HG03159 (cell line): Measurements from ENCODE around the gene ANKS4B.
"Not testable (repeated sequence)": the region's sequence is repeated elsewhere in the genome, so short reads cannot be mapped to it uniquely, and the experiment has no call there.

Experiments used
- ATAC-seq: cut with Tn5 transposase; IDR thresholded peaks from one replicate; pipeline ENCODE4 v1.9.1; 2021; ENCODE audit warnings: mild to moderate bottlenecking, moderate library complexity; ENCODE audit not compliant: unreplicated experiment

The ANKS4B gene

DNA sequence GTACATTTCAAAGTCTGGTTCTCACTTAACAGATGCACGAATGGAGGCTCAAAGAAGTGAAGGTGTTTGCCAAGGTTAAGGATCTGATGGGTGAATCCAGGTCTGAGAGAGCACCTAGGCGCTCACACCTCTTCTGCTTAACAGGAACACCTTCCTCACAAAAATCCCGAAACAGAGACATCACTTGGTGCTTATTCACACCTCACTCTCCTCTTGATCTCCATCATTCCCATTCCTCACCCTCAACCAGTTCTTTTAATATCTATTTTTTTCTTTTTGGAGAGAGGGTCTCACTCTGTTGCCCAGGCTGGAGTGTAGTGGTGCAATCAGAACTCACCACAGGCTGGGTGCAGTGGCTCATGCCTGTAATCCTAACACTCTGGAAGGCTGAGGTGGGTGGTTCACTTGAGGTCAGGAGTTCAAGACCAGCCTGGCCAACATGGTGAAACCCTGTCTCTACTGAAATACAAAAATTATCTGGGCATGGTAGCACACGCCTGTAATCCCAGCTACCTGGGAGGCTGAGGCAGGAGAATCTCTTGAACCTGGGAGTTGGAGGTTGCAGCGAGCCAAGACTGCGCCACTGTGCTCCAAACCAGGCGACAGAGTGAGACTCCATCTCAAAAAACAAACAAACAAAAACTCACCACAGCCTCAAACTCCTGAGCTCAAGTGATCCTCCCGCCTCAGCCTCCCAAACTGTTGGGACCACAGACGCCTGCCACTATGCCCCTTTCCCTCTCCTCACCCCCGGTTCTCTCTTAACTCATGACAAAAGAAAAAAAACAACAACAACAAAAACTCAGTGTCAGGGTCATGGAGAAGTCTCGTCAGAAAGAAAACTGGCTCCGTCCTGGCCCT is 29.5 kb downstream of the ANKS4B start:
- ATAC-seq: no peak

DNA sequence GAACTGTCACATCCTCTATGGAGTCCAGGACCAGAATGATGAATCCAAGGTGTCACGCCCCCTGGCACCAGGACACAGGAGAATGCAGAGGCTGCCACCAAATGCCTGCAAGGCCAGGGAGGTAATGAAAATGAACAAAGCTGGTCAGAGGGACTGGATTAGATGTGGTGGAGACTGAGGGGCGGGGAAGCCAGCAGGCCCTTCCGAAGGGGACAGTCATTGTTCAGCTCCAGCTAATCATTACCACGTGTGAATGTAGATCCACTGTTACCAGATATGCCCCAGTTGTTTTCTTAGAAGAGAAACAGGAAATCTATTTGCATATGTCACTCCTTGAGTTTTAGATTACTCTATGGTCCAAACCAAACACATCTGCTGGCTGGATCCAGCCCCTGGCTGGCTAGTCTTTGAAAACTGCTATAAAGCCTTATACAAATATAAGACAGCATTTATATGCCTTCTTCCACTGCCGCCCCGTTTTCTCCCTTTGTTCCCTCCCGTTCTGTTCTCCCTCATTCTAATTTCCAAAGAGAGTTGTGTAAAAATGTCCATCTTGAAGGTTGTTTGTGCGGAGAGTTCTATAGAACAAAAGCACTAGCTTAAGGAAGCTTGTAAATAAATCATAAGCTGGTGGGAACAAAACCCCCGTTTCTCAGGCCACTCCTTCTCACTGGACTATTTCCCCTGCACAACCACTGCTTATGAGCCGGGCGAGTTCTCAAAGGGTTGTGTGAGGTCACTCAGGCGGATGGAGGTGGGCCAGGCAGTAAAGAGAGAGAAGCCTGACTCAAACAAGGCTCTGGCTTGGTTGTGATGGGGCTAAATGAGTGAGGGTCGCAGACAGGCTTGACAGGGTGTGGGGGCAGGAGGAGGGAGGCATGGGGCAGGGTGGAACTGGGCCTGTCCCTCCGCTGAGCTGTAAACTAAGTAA is 30.4 kb downstream of the ANKS4B start:
- peak; percentile 85 for ATAC-seq

DNA sequence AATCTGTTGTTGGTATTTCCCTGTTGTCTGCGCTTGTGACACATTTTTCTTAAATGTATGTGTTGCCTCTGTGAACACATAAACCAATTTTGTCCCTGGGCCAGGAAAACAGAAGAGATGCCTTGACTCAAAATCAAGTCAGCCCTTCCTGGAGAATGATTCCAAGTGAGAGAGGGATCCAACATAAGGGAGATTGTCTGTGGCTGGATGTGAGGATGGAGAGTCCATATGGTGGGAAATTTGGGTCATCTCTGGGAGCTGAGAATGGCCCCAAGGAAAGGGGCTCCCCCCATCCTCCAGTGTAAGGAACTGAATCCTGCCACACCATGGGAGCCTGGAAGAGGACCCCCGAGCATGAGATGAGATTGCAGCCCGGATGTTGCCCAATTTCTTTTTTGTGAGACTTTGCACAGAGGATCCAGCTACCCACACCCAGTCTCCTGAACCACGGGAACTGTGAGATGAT is 31.1 kb downstream of the ANKS4B start:
- no peak for ATAC-seq

DNA sequence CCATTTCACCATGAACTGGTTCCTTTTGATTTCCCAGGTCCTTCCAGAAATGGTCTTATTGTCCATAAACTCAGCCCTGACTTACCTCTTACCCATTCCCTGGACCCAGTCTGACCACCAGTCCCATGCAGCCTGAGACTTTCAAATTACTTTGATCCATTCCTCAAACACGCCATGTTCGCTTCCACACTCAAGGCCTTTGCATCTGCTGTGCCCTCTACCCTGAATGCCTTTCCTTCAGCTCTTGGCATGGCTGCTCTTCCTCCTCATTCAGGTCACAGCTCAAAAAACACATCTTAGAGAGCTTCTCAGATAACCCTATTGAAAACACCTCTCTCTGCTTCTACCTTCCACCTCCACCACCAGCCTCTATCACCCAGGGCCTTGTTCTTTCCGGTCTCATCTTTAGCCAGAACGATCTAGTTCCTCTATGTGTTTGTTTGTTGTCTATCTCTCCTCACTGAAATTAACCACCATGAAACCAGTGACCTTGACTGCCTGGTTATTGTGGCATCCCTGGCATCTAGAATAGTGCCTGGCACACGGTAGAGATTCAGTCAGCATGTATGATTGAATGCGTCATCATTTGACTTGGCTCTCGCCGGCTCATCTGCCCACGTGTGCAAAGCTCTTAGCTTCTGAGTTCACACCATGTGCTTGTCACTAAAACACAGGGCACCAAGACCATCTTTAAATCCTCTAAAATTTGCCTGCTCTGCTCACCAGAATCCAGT is 31.8 kb downstream of the ANKS4B start:
- ATAC-seq: no peak

DNA sequence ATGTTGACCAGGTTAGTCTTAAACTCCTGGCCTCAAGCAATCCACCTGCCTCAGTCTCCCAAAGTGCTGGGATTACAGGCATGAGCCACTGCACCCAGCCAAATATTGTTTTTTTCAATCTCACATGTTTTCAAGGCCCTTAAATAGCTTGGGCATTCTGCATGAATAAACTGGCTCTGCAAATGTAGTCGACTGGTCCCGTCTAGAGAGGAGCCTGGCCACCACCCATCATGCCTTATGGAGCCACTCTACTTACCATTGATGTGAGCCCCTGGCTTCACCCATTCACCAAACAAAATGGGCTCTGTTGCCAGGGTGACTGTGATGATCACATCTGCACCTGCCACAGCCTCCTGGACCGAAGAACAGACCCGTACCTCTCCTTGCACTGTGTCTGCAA is 33.8 kb downstream of the ANKS4B start:
- ATAC-seq: no peak

DNA sequence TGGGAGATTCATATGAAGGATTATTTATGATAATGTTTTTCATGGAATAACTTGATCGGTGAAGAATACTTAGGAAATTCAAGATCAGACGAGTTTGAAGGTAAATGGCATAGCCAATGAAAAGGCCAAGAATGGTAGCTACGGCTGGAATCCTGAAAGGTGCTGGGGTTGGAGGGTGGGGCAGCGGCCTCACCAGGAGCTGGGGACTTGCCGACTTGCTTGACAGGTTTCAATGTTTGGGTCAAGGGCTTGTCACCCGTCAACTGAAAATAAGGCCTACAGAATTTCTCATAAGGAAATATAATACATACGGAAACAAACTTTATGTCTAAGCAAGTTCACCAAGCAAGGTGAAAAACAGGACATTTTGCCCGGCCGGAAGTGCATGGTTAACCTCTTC is 34.7 kb downstream of the ANKS4B start:
- ATAC-seq: no peak

DNA sequence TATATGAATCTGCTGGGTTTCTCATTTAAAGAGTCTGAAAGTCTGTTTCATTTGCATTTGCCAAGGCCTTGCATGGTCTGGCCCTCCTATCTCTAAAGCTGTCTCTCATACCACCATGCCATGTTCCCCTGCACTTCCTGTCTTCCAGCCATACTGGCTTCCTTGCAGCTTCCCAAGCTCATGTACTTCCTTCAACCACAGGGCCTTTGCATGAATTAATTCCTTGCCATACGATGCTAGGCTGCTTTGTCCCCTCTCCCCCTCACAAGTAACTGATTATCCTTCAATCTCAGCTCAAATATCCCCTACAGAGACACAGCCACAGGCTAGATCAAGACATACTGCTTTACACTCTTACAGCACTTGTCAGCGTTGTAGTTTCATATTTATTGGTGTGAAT is 38.8 kb downstream of the ANKS4B start:
- no peak for ATAC-seq

DNA sequence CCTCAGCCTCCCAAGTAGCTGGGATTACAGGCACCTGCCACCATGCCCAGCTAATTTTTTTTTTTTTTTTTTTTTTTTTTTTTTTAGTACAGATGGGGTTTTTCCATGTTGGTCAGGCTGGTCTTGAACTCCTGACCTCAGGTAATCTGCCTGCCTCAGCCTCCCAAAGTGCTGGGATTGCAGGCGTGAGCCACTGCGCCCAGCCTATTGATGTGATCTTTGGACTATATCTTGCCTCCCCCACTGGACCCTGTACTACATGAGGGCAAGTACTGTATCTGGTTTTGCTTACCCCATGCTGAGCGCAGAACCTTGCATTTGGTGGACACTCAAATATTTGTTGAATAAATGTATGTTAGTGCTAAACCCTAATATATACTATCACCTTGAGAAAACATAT is 39.3 kb downstream of the ANKS4B start:
- ATAC-seq: not testable (repeated sequence)

DNA sequence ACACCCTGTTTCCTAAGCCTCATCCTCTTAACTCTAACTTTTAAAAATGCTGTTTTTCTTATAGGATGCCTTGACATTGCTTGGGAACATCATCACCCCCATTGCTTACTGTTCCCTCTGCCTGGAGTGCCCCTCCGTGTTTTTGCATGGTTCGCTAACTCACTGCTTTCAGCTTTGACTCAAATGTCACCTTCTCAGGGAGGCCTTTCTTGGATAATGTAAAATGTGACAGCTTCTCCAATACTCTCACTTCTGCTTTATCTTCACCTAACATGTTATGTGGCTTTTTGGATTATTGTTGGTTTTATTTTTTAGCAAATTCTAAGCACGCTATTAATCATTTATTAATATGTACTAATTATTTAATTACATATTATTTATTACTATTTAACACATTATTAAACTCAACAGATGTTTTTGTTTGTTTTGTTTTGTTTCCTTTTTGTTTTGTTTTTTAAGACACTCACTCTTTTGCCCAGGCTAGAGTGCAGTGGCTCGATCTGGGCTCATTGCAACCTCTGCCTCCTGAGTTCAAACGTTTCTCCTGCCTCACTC is 40.8 kb downstream of the ANKS4B start:
- no peak for ATAC-seq

DNA sequence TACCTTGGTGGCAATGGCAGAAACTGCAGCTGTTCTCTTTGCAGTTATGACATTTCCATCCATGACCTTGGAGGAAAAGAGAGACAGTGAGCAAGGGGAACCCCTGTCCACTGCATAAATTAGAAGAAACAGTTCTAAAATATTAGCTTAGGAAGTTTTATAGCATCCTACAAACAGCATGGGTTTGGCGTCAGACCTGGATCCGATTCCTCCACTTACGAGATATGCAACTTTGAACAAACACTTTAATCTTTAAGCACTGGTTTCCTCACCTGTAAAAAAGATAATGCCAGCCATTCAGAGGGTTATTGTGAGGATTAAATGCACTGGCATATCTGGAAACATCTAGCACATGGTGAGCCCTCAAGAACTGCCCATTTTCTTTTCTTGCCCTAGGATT is 42.0 kb downstream of the ANKS4B start:
- ATAC-seq: no peak

DNA sequence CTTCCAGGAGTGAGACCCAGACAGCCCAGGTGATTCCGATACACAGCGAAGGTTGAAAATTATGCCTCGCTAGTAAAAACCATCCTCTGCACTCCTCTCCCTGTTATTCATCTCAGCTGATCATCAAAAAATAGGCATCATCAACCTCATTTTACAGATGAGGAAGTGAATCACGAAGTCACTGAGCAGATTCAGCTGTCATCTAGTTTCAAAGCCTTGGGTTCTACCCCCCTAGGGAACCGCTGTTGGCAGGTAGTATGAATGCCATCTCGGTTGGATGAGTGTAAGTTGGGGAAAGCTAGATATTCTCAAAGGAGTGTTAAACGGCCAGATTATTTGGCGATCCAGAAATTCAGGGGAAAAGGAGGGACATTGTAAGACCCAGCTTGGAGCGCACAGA is 42.6 kb downstream of the ANKS4B start:
- ATAC-seq: no peak

DNA sequence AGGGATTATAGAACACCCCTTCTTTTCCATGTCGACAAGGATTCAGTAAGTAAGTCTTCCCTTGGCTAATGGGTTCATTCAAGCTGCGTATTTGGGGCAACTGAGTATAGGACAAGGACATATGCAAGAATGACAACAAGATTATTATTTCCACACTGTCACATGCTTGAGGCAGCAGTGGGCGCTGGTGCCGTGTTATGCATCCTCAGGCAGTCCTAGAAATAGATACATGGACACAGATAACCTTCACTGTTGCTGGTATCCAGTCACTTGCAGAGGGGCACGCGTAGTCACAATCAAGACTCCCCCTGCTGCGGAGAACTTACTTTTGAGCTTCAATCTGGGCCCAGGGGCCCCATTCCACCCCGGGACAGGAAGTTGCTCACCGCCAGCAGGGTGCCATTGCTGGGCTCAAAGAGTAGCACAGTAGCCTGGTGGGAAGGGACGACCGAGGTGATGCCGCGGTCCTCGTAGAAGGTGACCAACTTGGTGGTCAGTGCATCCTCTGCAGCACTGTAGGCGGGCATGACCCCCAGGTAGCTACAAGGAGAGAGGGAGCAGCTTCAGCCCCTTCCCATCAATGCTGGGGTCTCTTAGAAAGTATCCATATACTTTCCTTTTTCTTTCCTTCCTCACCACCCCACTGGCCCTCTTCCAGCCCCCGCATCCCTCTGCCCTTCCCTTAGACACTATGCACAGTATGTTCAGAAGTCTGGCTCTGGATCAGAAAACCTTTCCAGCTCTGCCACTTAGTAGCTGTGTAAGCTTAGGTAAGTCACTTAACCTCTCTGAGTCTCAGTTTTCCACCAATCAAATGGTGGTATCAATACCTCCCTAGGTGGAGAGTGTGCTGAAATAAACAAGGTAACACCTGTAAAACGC is 43.8 kb downstream of the ANKS4B start:
- ATAC-seq: no peak

DNA sequence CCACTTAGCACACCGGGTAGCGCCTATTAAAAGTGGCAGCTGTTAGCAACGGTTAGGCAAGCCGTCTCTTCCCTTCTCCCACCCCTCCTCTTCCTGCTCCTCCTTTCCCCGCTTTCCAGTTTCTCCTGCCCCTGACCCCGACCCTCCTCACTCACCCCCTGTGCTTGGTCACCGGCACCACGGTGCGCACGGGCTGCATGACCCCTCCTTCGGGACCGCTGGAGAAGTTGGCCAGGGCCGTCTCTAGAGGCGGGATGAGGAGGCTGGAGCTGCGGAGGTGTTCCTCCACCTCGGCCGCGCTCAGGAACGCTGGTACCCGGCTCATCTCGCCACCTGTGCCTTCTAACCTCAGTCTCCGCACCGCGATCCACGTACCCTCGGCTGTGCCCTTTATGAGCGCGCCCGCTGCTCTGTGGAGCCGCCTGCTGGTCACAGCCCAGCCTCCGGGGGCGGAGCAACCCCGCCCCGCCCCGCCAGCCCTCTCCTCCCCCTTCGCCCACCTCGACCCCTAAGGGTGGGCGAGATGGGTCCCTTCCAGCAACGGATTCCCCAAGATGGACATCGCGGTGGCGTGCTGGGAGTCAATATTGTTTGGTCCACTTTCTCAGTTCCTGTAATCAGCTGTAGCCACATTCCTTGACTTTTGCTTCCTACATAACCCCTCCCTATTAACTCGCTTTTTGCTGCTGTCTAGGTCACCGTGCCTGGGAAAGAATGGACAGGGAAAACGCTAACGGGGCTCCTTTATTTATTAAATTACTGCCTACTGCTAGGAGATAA is 44.6 kb downstream of the ANKS4B start, which contains the start of gene CRYM:
Gene CRYM, minus strand, starts transcription at position 364 of the 780 bp plus-strand sequence. Its CDS starts 39 bp downstream, at position 325.
- ATAC-seq: no peak

DNA sequence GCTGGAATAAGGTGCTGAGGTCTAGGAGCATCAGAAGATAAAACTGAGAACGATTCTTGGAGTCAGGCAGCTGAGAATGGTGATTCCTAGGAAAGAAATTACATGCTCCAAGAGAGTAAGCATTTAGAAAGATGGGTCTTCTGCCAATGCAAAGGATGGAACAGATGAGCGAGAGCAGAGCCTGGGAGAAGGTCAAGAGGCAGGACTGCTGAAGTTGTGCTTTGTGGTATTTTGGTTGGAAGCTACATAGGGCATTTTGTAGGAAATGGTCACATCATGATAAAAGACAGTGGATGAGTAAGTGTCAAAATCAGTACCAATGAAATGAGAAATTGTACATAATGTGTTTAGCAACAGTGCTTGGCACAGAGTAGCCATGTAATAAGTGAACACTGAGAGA is 46.0 kb downstream of the ANKS4B start:
- ATAC-seq: no peak

DNA sequence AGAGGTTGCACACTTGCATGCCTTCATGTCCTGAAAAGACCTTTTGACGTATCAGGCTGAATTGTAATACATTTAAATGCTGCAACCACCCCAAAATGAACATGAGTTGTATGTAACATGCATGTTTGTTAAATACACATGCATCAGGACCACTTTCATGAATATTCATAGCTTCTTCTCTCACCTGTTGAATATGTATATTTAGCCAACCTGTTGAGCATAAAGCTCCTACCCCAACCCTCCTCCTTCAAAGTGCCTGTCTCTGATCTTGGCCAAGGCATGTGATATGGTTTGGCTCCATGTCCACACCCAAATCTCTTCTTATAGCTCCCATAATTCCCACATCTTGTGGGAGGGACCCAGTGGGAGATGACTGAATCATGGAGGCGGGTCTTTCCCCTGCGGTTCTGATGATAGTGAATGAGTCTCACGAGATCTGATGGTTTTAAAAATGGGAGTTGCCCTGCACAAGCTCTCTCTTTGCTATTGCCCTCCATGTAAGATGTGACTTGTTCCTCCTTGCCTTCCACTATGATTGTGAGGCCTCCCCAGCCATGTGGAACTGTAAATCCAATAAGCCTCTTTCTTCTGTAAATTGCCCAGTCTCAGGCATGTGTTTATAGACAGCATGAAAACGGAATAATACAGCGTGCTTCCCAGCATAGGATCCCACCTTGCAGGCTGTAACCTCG is 48.3 kb downstream of the ANKS4B start:
- ATAC-seq: no peak

DNA sequence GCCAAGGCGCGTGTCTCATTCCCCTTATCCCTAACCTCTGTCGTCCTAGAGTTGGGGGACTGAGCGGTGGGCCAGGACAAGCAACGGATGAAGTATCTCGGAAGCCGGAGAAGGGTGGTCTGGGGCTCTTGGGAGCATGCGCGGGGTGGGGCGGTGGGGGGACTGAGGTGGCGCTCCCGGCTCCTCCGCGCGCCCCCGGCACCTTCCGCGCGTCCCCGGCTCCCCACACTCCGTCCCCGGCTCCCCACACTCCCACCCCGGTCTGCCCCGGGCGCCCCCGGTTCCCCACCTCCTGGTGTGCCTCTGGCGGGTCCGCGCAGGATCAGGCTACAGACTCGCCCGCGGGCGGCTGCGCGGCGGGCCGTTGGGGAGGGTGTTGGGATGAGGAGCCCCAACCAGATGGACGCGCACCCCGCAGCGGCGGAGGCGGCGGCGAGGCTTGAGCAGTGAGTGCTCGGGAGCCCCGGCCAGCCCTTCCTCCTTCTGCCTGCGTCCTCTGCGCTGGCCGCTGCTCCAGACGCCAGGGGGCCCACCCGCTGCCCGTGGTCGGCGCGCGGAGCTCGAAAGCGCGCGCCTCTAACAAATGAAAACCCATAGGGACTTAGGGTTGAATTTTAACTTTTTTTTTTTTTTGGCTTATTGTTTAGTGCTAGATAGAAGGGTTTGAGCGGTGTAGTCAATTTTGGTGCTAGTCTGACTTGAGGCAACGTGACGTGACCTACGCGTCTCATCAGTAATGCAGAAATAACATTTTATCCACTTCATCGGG is 50.2 kb downstream of the ANKS4B start:
- no peak for ATAC-seq

DNA sequence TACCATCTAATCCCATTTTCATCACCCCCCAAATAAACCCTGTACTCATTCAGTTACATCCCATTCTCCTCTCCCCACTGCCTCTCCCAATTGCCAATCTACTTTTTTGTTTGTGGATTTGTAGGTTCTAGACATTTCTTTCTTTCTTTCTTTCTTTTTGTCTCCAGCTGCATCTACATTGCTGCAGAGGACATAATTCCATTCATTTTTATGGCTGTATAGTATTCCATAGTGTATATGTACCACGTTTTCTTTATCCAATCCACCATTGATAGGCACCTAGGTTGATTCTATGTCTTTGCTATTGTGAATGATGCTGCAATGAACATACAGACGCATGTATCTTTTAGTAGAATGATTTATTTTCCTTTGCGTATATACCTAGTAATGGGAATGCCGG is 50.9 kb downstream of the ANKS4B start:
- no peak for ATAC-seq

DNA sequence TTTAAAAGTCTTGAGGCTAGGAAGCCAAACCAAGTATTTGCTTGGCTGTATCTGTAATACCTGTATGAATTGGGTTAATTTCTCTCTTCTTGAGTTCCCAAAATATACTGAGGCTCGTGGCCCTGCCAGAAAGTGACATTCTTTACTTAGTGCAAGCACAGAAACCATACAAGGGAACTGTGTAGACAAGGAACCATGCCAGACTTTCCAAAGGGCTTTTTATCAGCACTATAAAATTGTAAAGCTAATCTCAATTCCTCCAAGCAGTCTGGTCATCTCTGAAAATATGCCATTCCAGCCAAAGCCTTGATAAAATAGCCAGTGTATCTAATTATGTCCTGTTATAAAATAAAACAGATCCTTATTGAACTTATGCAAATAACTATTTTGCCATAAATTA is 51.8 kb downstream of the ANKS4B start:
- no peak for ATAC-seq
